Suppressor macrophage treated with lipopolysaccharide for 4 hours (primary cell): ENCODE data around the gene MCHR1.
"Not testable (repeated sequence)": the region's sequence is repeated elsewhere in the genome, so short reads cannot be mapped to it uniquely, and the experiment has no call there.

Source experiments
- DNase-seq: peaks from one replicate; pipeline ENCODE4 v3.0.0-alpha.2; 2020

The MCHR1 gene

GRCh38 chr22:40694411-40694810 is 15.1 kb downstream of the MCHR1 start:
- no peak for DNase-seq

GRCh38 chr22:40701274-40701673 is 22.0 kb downstream of the MCHR1 start:
- no peak for DNase-seq

GRCh38 chr22:40703174-40703573 is 23.9 kb downstream of the MCHR1 start:
- no peak for DNase-seq

GRCh38 chr22:40703736-40704135 is 24.5 kb downstream of the MCHR1 start:
- no peak for DNase-seq

- DNase-seq = no peak
These were observed 26.8 kb downstream of the MCHR1 start for GRCh38 chr22:40705918-40706682.

- DNase-seq = no peak
These were observed 27.9 kb downstream of the MCHR1 start for GRCh38 chr22:40707154-40707553.

GRCh38 chr22:40708177-40708576 is 28.9 kb downstream of the MCHR1 start:
- DNase-seq = no peak

GRCh38 chr22:40709752-40710413 is 30.6 kb downstream of the MCHR1 start:
- peak; percentile 43 for DNase-seq

- no peak for DNase-seq
These were observed 33.0 kb downstream of the MCHR1 start for GRCh38 chr22:40712311-40712710.

- no peak for DNase-seq
These were observed 35.4 kb downstream of the MCHR1 start for GRCh38 chr22:40714499-40715337.

- no peak for DNase-seq
These were observed 36.8 kb downstream of the MCHR1 start for GRCh38 chr22:40716116-40716515.

- not testable (repeated sequence) for DNase-seq
These were observed 38.4 kb downstream of the MCHR1 start for GRCh38 chr22:40717657-40718056.

- DNase-seq = no peak
These were observed 39.2 kb downstream of the MCHR1 start for GRCh38 chr22:40718250-40719204.

GRCh38 chr22:40719599-40719998 is 40.3 kb downstream of the MCHR1 start:
- no peak for DNase-seq

- not testable (repeated sequence) for DNase-seq
These were observed 40.9 kb downstream of the MCHR1 start for GRCh38 chr22:40720156-40720537.

GRCh38 chr22:40720538-40721256 is 41.4 kb downstream of the MCHR1 start:
- no peak for DNase-seq

GRCh38 chr22:40721266-40721665 is 42.0 kb downstream of the MCHR1 start:
- no peak for DNase-seq

- DNase-seq = no peak
These were observed 44.2 kb downstream of the MCHR1 start for GRCh38 chr22:40723396-40723933.

- peak; percentile 67 for DNase-seq
These were observed 47.2 kb downstream of the MCHR1 start for GRCh38 chr22:40726514-40726913.

GRCh38 chr22:40727070-40727963 is 48.0 kb downstream of the MCHR1 start:
- no peak for DNase-seq
